HCT116 (cell line): Measurements from ENCODE around the gene C12orf50. TPM values are rescaled to one million over a fixed set of nuclear protein-coding genes. Genes with fewer than 3 reads are reported as not detected.

Source experiments
- ATAC-seq: fragments of 200-7000 bp; cut with Tn5 transposase; 2 replicates; pipeline ENCODE4 v1.9.1; 2020; ENCODE audit warnings: mild to moderate bottlenecking, moderate library complexity
- BruUV-seq: library from RNA; stranded (reverse); fragments of 400-500 nt; replicated peaks from 2 replicates; lab custom pipeline; 2021; lab: Mats Ljungman, UMichigan
- CTCF ChIA-PET: fragments of 300-600 bp; sonication (Branson Sonifier 250); formaldehyde crosslinking; loops from one replicate; lab custom pipeline; 2021; ENCODE audit warnings: antibody characterized with exemption; lab: Charles Lee
- POLR2A ChIA-PET: fragments of 300-600, 350-600 bp; sonication (Branson Sonifier 250); formaldehyde crosslinking; loops from one replicate; lab custom pipeline; 2021; ENCODE audit warnings: antibody characterized with exemption; lab: Charles Lee
- RAD21 ChIA-PET, 2 experiments: fragments of 300-600 bp; sonication (Branson Sonifier 250); formaldehyde crosslinking; loops; one replicate each; lab custom pipeline; 2023; ENCODE audit warnings: low total read pairs in 2 of 2; ENCODE audit not compliant: uncharacterized antibody in 2 of 2, unreplicated experiment in 2 of 2, low non-redundant PET in 1 of 2; lab: Charles Lee
- DNase-seq: peaks from one replicate; pipeline ENCODE4 v3.0.0-alpha.2; 2010; ENCODE audit warnings: low read depth, low spot score
- H2AFZ ChIP-seq: fragments of 200-600 bp; shearing (Covaris generic), sonication (generic); 2 replicates; pipeline ENCODE4 v1.6.1; 2017; ENCODE audit warnings: low read depth, mixed run types, mixed read lengths, antibody characterized with exemption, low read length; ENCODE audit not compliant: poor library complexity, severe bottlenecking
- H3K27ac ChIP-seq: 2 replicates; pipeline ENCODE4 v1.5.1; 2012; ENCODE audit warnings: low read depth, low read length
- H3K27me3 ChIP-seq: fragments of 200-600 bp; sonication (generic); 2 replicates; pipeline ENCODE4 v1.6.1; 2016; ENCODE audit warnings: mixed run types, low read length, mixed read lengths; ENCODE audit not compliant: insufficient read depth
- H3K36me3 ChIP-seq, 2 experiments: fragments of 200-500 bp in 1 of 2; fragments of 200-600 bp in 1 of 2; sonication (Bioruptor generic) in 1 of 2; sonication (generic) in 1 of 2; 2 replicates each; pipeline versions ENCODE4 v1.5.1 to v1.6.1; 2014 to 2016; ENCODE audit warnings: low read length in 2 of 2, inconsistent platforms in 1 of 2, mixed read lengths in 1 of 2, mixed run types in 1 of 2; ENCODE audit not compliant: insufficient read depth in 2 of 2, control insufficient read depth in 1 of 2
- H3K4me1 ChIP-seq, 2 experiments: fragments of 200-600 bp in 1 of 2; sonication (generic) in 1 of 2; 2 replicates each; pipeline versions ENCODE4 v1.5.1 to v1.6.1; 2012 to 2017; ENCODE audit warnings: low read length in 2 of 2, inconsistent platforms in 1 of 2, mild to moderate bottlenecking in 1 of 2, mixed read lengths in 1 of 2, mixed run types in 1 of 2, moderate library complexity in 1 of 2; ENCODE audit not compliant: insufficient read depth in 2 of 2, control insufficient read depth in 1 of 2
- H3K4me2 ChIP-seq: fragments of 200-600 bp; sonication (generic); 2 replicates; pipeline ENCODE4 v1.6.1; 2017; ENCODE audit warnings: mixed run types, low read length, mixed read lengths
- H3K4me3 ChIP-seq, 2 experiments: fragments of 200-600 bp in 1 of 2; sonication (generic) in 1 of 2; replicated peaks in 1 of 2; 2 replicates each; pipeline ENCODE4 v1.5.1; 2011 to 2016; ENCODE audit warnings: low read length in 2 of 2, control low read depth in 1 of 2, low read depth in 1 of 2, mild to moderate bottlenecking in 1 of 2, mixed read lengths in 1 of 2, mixed run types in 1 of 2
- H3K79me2 ChIP-seq: fragments of 200-600 bp; sonication (generic); 2 replicates; pipeline ENCODE4 v1.6.1; 2017; ENCODE audit warnings: mild to moderate bottlenecking, mixed run types, low read length, moderate library complexity, mixed read lengths; ENCODE audit not compliant: insufficient read depth
- H3K9ac ChIP-seq: fragments of 200-600 bp; sonication (generic); 2 replicates; pipeline ENCODE4 v1.6.1; 2016; ENCODE audit warnings: low read length, mixed read lengths
- H3K9me2 ChIP-seq: fragments of 200-600 bp; sonication (generic), shearing (Covaris generic); 2 replicates; pipeline ENCODE4 v1.6.1; 2017; ENCODE audit warnings: mixed run types, mild to moderate bottlenecking, moderate library complexity; ENCODE audit not compliant: insufficient read depth
- H3K9me3 ChIP-seq, 2 experiments: fragments of 200-500 bp in 1 of 2; fragments of 200-600 bp in 1 of 2; sonication (Bioruptor generic) in 1 of 2; sonication (generic) in 1 of 2; 2 replicates each; pipeline ENCODE4 v1.6.1; 2014 to 2017; ENCODE audit warnings: low read length in 2 of 2, mixed read lengths in 2 of 2, inconsistent platforms in 1 of 2, low read depth in 1 of 2, mild to moderate bottlenecking in 1 of 2, mixed run types in 1 of 2, moderate library complexity in 1 of 2; ENCODE audit not compliant: control insufficient read depth in 1 of 2, insufficient read depth in 1 of 2
- H4K20me1 ChIP-seq: fragments of 200-600 bp; sonication (generic), shearing (Covaris generic); 2 replicates; pipeline ENCODE4 v1.6.1; 2017; ENCODE audit warnings: mixed run types, mild to moderate bottlenecking, moderate library complexity; ENCODE audit not compliant: insufficient read depth
- EZH2 ChIP-seq: fragments of 200-600 bp; sonication (generic); IDR thresholded peaks from 2 replicates; pipeline ENCODE4 v1.6.1; 2017; ENCODE audit warnings: antibody characterized with exemption, mixed run types
- JUND ChIP-seq: IDR thresholded peaks from 2 replicates; pipeline ENCODE4 v1.6.1; 2012
- POLR2AphosphoS5 ChIP-seq: IDR thresholded peaks from 2 replicates; pipeline ENCODE4 v1.6.1; 2011; ENCODE audit warnings: mild to moderate bottlenecking, low read depth, low read length, moderate library complexity
- RAD21 ChIP-seq: IDR thresholded peaks from 2 replicates; pipeline ENCODE4 v1.6.1; 2012; ENCODE audit warnings: low read depth, mild to moderate bottlenecking
- SIN3A ChIP-seq: IDR thresholded peaks from 2 replicates; pipeline ENCODE4 v1.6.1; 2012; ENCODE audit warnings: low read depth
- SRF ChIP-seq: IDR thresholded peaks from 2 replicates; pipeline ENCODE4 v1.6.1; 2012; ENCODE audit warnings: low read depth
- TCF7L2 ChIP-seq: IDR thresholded peaks from 2 replicates; pipeline ENCODE4 v1.7.0; 2011; ENCODE audit warnings: borderline replicate concordance, inconsistent platforms; ENCODE audit not compliant: insufficient read depth, insufficient read length; ENCODE audit errors: extremely low read depth
- YY1 ChIP-seq: IDR thresholded peaks from 2 replicates; pipeline ENCODE4 v1.6.1; 2011; ENCODE audit warnings: low read length, low read depth, moderate library complexity, mild to moderate bottlenecking; ENCODE audit not compliant: insufficient replicate concordance; ENCODE audit errors: extremely low read depth
- ZFX ChIP-seq: fragments of 450-650 bp; IDR thresholded peaks from 2 replicates; pipeline ENCODE4 v1.6.1; 2017
- intact Hi-C: fragments of 100-400 bp; cut with micrococcal nuclease; formaldehyde crosslinking; loops from 2 replicates; pipeline ENCODE4 v1.10.0; 2022
- total RNA-seq: library from RNA; stranded (reverse); gene quantifications from one replicate; pipeline ENCODE4 v1.2.1, GENCODE V29; 2021; ENCODE audit not compliant: unreplicated experiment
- TF ChIP-seq, protein P1 (sequence below): IDR thresholded peaks from 2 replicates; pipeline ENCODE4 v1.6.1; 2012
- TF ChIP-seq, protein P2 (sequence below): IDR thresholded peaks from 2 replicates; pipeline ENCODE4 v1.6.1; 2011; ENCODE audit warnings: mild to moderate bottlenecking, low read length, moderate library complexity; ENCODE audit not compliant: insufficient replicate concordance; ENCODE audit errors: extremely low read depth

Gene C12orf50
- total RNA-seq, 1 experiment from 2014 or later: not detected

DNA sequence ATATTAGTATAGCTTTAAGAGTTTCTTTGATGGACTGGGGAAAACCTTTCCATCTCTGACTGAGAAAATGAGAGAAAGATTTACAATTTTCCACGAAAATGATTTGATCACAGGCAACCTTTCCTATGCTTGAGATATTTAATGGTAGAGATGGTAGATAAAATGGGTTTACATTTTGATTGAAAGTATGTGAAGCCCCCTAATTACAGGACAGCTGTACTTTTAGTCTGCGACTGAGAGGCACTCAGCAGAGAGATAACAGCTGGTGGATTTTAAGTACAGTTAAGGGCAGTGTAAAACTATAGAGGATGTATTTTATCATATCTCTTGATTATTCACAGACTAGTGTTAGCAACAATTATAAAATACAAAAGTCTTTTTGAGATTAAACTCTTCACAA lies 40.7 kb downstream of the C12orf50 start:
- no peaks in the 10 kb centered on the region for H3K4me1 ChIP-seq
- H4K20me1 ChIP-seq: no peaks in the 10 kb centered on the region
- ChIA-PET CTCF (no interaction called here), POLR2A (no interaction called here), RAD21 (no interaction called here)
- intact Hi-C loops: no loop called here
- no peak overlapping the region for H3K9ac ChIP-seq
- no peak overlapping the region for H3K4me2 ChIP-seq
- no peaks in the 10 kb centered on the region for H3K9me2 ChIP-seq
- no peak for ATAC-seq
- no peak for DNase-seq
- H3K27ac ChIP-seq: no peak overlapping the region
- H2AFZ ChIP-seq: no peak overlapping the region
- no peaks in the 10 kb centered on the region for H3K79me2 ChIP-seq
- no peaks in the 10 kb centered on the region for H3K27me3 ChIP-seq
- no peaks in the 10 kb centered on the region for H3K9me3 ChIP-seq
- no TSS peak for BruUV-seq
- H3K4me3 ChIP-seq: no peak overlapping the region
- TF ChIP-seq SIN3A (no peak), YY1 (no peak), SRF (no peak), EZH2 (no peak), RAD21 (no peak), JUND (no peak), POLR2AphosphoS5 (no peak), ZFX (no peak), TCF7L2 (no peak)
- TF ChIP-seq, protein P1, sequence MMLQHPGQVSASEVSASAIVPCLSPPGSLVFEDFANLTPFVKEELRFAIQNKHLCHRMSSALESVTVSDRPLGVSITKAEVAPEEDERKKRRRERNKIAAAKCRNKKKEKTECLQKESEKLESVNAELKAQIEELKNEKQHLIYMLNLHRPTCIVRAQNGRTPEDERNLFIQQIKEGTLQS: no peak
- TF ChIP-seq, protein P2, sequence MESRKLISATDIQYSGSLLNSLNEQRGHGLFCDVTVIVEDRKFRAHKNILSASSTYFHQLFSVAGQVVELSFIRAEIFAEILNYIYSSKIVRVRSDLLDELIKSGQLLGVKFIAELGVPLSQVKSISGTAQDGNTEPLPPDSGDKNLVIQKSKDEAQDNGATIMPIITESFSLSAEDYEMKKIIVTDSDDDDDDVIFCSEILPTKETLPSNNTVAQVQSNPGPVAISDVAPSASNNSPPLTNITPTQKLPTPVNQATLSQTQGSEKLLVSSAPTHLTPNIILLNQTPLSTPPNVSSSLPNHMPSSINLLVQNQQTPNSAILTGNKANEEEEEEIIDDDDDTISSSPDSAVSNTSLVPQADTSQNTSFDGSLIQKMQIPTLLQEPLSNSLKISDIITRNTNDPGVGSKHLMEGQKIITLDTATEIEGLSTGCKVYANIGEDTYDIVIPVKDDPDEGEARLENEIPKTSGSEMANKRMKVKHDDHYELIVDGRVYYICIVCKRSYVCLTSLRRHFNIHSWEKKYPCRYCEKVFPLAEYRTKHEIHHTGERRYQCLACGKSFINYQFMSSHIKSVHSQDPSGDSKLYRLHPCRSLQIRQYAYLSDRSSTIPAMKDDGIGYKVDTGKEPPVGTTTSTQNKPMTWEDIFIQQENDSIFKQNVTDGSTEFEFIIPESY: no peak
- TF ChIP-seq, all 23 proteins: peak for 0
- no peaks in the 10 kb centered on the region for H3K36me3 ChIP-seq
